GM21825 (cell line): Measurements from ENCODE around the gene RIOK3.
"Not testable (repeated sequence)": the region's sequence is repeated elsewhere in the genome, so short reads cannot be mapped to it uniquely, and the experiment has no call there.

ENCODE experiments used
- ATAC-seq: cut with Tn5 transposase; IDR thresholded peaks from one replicate; pipeline ENCODE4 v1.9.1; 2021; ENCODE audit warnings: mild to moderate bottlenecking, moderate library complexity; ENCODE audit not compliant: unreplicated experiment

Gene RIOK3

GRCh38 chr18:23495723-23496440 lies 42.8 kb downstream of the RIOK3 start:
- ATAC-seq: no peak

DNA sequence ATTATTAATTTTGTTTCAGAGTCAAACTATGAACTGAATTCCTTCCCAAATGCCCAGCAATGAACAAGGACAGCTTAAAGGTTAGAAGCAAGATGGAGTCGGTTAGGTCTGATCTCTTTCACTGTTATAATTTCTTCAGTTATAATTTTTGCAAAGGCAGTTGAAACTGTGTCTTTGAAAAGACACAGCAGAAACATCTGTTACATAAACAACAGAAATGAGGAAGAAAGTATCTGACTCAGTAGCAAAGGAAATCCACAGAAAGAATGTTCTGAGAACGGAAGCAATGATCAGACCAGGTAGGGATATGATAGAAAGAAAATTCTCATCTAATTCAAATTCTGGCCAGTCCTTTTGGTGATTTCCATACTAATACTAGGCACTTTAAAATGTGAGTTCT lies 45.0 kb downstream of the RIOK3 start:
- no peak for ATAC-seq

DNA sequence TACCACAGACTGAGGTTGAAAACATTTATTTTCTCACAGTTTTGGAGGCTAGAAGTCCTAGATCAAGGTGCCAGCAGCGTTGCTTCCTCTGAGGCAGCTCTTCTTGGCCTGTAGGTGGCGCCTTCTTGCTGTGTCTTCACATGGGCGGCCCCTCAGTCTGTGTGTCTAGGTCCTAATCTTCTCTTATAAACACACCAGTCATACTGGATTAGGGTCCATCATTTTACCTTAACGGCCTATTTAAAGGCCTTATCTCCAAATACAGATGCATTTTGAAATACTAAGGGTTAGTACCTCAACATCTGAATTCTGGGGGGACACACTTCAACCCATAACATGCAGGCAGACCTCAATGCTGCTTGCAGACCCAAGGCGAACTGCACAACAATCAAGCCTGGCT lies 45.8 kb downstream of the RIOK3 start:
- no peak for ATAC-seq

GRCh38 chr18:23499291-23499781 lies 46.2 kb downstream of the RIOK3 start:
- no peak for ATAC-seq

DNA sequence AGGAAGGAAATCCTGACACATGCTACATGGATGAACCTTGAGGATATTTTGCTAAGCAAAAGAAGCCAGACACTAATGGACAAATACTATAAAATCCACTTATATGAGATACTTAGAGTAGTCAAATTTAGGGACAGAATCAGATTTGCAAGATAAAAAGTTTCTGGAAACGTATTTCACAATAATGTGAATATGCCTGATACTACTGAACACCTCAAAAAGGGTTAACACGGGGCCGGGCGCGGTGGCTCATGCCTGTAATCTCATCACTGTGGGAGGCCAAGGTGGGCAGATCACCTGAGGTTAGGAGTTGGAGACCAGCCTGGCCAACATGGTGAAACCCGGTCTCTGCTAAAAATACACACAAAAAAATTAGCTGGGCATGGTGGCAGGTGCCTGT lies 48.5 kb downstream of the RIOK3 start:
- no peak for ATAC-seq

- no peak for ATAC-seq
Observed at GRCh38 chr18:23502516-23503037, 49.5 kb downstream of the RIOK3 start.

DNA sequence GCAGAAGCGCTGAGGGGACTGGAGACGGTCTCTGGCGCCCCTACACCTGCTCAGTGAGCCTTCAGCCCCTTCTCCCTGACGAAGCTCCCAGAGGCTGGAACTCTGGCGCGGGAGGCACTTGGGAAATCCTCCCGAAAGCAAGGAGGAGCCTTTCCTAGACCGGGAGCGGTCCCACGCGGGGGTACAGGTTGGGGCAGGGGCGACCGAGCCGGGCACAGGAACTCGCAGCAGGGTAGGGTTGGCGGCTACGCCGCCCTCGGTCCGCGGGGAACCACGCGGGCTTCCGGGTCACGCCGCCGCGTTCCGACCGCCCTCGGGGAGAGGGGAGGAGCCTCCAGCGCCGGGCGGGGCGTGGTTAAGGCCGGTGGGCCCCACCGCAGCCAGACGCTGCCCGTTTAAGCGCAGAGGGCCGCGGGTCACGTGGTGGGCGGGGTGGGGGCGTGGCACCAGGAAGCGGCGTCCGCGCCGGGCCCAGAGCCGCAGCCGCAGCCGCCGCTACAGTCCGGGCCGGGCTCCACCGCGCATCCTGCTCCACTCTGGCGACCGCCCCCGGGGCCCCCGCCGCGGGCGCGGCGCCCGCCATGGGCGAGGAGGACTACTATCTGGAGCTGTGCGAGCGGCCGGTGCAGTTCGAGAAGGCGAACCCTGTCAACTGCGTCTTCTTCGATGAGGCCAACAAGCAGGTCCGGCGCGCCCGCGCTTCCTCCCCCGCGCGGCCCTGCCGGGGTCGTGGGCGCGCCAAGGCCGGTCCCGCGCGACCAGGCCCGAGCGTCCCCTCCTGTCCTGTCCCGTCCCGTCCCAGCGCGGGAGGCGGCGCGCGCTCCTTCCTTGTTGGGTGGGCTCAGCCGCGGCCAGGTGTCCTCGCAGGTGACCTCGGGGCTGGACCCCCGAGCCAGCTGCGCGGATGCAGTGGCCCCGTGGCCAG lies 50.2 kb downstream of the RIOK3 start, which contains the start of gene RMC1:
Gene RMC1, plus strand, starts transcription at position 474 of the 925 bp plus-strand sequence. Its CDS starts 108 bp downstream, at position 582.
- ATAC-seq: peak; percentile 75

DNA sequence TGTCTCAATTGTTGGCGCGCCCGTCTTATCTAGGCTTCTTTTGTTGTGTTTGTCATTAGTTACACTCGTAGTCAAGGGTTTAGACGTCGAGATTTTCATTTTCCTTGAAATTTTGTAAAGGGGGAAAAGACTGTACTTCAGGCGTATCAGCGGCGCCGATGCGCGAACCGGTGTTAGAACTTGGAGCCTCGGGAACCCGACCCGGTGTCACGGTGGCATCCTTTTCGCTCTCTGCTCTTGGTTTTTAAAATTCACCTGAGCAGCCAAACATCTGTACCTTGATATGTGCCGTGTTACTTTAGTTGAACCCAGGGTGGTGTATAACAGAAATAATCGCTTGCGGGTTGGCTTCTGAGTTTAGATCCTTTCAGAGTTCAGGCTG lies 50.9 kb downstream of the RIOK3 start:
- ATAC-seq: no peak

DNA sequence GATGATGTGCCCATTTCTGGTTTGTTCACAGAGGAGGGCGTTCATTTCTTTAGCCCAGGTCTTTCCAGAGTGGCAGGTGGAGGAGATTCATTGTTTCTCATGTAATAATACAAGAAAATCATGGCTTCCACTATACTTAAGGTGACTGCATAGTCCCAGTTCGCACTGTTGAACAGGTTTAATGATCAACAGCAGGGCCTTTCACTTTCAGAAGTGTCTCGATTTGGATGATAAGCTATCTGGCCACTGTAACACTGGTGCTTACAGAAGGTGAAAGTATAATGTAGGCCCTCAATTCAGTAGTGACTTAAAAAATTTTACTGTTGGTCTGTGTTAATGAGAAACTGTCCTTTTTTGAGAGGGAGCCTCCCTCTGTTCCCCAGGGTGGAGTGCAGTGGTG lies 51.6 kb downstream of the RIOK3 start:
- peak; percentile 52 for ATAC-seq

GRCh38 chr18:23506393-23506792 lies 53.3 kb downstream of the RIOK3 start:
- no peak for ATAC-seq

DNA sequence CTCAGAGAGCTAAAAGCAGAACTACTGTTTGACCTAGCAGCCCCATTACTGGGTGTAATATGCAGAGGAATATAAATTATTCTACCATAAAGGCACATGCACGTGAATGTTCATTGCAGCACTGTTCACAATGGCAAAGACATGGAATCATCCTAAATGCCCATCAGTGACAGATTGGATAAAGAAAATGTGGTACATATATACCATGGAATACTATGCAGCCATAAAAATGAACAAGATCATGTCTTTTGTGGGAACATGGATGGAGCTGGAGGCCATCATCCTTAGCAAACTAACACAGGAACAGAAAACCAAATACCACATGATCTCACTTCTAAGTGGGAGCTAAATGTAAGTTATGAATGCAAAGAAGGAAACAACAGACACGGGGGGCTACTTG lies 57.8 kb downstream of the RIOK3 start:
- not testable (repeated sequence) for ATAC-seq

GRCh38 chr18:23512216-23512615 lies 59.1 kb downstream of the RIOK3 start:
- ATAC-seq: not testable (repeated sequence)

DNA sequence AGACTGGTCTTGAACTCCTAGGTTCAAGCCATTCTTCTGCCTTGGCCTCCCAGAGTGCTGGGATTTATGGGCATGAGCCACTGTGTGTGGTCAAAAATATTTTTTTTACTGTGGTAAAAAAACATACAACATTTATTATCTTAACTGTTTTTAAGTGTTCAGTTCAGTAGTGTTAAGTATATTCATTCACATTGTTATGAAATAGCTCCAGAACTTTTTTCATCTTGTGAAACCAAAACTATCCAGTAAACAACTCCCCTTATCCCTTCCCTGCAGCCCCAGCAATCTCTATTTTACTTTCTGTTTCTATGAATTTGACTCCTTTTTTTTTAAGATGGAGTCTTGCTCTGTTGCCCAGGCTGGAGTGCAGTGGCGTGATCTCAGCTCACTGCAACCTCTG lies 59.6 kb downstream of the RIOK3 start:
- no peak for ATAC-seq

- peak; percentile 87 for ATAC-seq
Observed at GRCh38 chr18:23515911-23516546, 62.9 kb downstream of the RIOK3 start.

- ATAC-seq: no peak
Observed at GRCh38 chr18:23519734-23520133, 66.6 kb downstream of the RIOK3 start.

DNA sequence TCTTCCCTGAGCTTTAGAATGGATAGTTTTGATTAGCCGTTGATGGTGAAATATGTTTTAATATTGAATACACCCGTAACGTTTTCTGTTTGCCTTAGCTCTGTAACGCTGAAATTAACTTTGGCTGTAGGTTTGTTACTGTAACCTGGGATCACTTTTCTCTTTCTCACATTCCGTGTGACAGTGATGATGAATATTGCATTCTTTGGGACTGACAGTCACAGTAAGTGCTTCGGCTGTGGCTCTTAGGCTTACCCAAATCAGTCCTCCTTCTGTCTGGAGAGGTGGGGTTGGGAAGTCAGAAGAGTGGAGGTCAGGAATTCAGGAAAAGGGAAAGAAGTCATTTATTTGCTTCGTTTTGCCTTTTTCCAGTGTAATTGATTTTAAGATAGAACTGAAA lies 68.2 kb downstream of the RIOK3 start:
- ATAC-seq: no peak

GRCh38 chr18:23521907-23522306 lies 68.8 kb downstream of the RIOK3 start:
- no peak for ATAC-seq

- no peak for ATAC-seq
Observed at GRCh38 chr18:23523429-23524212, 70.5 kb downstream of the RIOK3 start.

DNA sequence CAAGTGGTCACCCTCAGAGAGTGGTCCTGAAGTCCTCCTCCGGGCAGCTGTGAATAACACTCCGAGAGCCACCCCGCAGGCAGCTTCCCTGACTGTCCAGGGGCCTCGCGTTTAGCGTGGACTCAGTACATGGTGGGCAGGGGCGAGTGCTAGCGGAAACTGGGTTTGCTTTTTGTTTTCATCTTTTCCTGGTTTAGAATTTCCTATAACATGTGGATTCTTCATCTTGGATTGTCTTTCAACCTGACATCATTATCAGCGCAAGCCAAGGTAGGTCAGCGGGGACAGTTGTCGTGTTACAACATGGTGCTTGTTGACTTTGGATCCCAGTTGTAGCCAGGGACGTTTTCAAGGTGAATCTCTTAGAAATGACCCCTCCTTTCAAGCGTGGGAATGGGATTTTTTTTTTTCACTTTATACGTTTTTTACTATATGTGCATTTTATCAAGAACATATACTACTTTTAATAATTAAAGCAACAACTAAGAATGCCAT lies 71.2 kb downstream of the RIOK3 start:
- ATAC-seq: no peak

DNA sequence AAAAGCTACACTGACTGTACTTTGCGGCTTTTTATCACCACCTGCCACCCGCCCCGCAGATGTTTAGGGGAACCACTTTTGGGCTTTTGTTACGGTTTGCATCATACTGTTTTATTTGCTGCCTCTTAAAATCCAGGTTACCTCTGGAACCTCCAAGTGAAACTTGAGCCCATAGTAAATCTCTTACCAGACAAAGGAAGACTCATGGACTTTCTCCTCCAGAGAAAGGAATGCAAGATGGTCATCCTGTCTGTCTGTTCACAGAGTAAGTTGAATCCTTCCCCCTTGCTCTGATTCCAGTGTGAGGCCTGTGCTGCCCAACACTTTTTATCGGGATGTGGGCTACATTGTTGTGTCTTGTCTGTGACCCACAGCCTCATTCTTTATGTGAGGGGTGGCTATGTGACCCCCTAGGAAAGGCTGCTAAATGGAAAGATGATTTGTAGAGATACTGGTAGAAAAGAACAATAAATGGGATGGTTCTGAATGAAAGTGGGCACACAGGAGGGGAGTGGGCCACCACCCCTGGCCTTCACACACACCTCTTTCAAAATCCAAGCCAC lies 73.5 kb downstream of the RIOK3 start:
- no peak for ATAC-seq
